K562 (cell line): Measurements from ENCODE around the gene TLE4. TPM values are rescaled to one million over a fixed set of nuclear protein-coding genes. Genes with fewer than 3 reads are reported as not detected.

Source experiments
- ATAC-seq: fragments of 200-7000 bp; cut with Tn5 transposase; 3 replicates; pipeline ENCODE4 v1.9.1; 2020; ENCODE audit warnings: moderate library complexity
- BruUV-seq: library from RNA; stranded (reverse); fragments of 400-500 nt; replicated peaks from 2 replicates; lab custom pipeline; 2021; lab: Mats Ljungman, UMichigan
- CTCF ChIA-PET: fragments of 300-600 bp; formaldehyde crosslinking; extraction: SDS; loops from one replicate; lab custom pipeline; 2021; ENCODE audit warnings: low intra/inter-chr PET ratio; lab: Yijun Ruan, JAX
- POLR2A ChIA-PET: fragments of 300-600, 350-650 bp; sonication (Branson Sonifier 250); formaldehyde crosslinking; extraction: SDS; loops from one replicate; lab custom pipeline; 2021; ENCODE audit warnings: antibody characterized with exemption, inconsistent platforms; lab: Yijun Ruan, JAX
- DNase-seq, 4 experiments: peaks; one replicate each; pipeline versions ENCODE4 v3.0.0 to v3.0.0-alpha.2; 2011 to 2018; ENCODE audit warnings: low spot score in 3 of 4, mixed read lengths in 3 of 4; ENCODE audit errors: extremely low read depth in 1 of 4
- FAIRE-seq: peaks from 2 replicates; lab custom pipeline; 2011; peaks lifted over from hg19 to GRCh38; lab: Jason Lieb, UNC
- H2AFZ ChIP-seq: 2 replicates; pipeline ENCODE4 v1.6.0; 2011; ENCODE audit warnings: low read depth, low read length, control low read depth, inconsistent platforms
- H3K27ac ChIP-seq: fragments of 200-600 bp; 3 replicates; pipeline ENCODE4 v1.8.0; 2011; ENCODE audit warnings: low read depth, mild to moderate bottlenecking, control low read depth, inconsistent platforms, low read length, moderate library complexity, mixed read lengths; ENCODE audit errors: extremely low read depth
- H3K27me3 ChIP-seq, 2 experiments: fragments of 300-600 bp in 1 of 2; 2 replicates in 1 of 2; 3 replicates in 1 of 2; pipeline versions ENCODE4 v1.6.0 to v1.8.0; 2011; ENCODE audit warnings: inconsistent platforms in 2 of 2, low read length in 2 of 2, mild to moderate bottlenecking in 1 of 2, mixed read lengths in 1 of 2, moderate library complexity in 1 of 2; ENCODE audit not compliant: control insufficient read depth in 2 of 2, insufficient read depth in 2 of 2
- H3K36me3 ChIP-seq: fragments of 300-600 bp; 3 replicates; pipeline ENCODE4 v1.8.0; 2011; ENCODE audit warnings: mild to moderate bottlenecking, low read length, inconsistent platforms; ENCODE audit not compliant: control insufficient read depth, insufficient read depth
- H3K4me1 ChIP-seq, 2 experiments: fragments of 200-600 bp in 1 of 2; replicated peaks in 1 of 2; 2 replicates in 1 of 2; 3 replicates in 1 of 2; pipeline versions ENCODE4 v1.5.1 to v1.8.0; 2011; ENCODE audit warnings: inconsistent platforms in 2 of 2, low read length in 2 of 2, mild to moderate bottlenecking in 1 of 2, mixed read lengths in 1 of 2, moderate library complexity in 1 of 2; ENCODE audit not compliant: control insufficient read depth in 2 of 2, insufficient read depth in 2 of 2
- H3K4me2 ChIP-seq: 2 replicates; pipeline ENCODE4 v1.6.1; 2011; ENCODE audit warnings: low read length, control low read depth, inconsistent platforms, mixed read lengths; ENCODE audit not compliant: insufficient read depth
- H3K4me3 ChIP-seq: fragments of 200-600 bp; sonication (generic), shearing (Covaris generic); 2 replicates; pipeline ENCODE4 v1.5.1; 2016; ENCODE audit warnings: control low read depth, inconsistent platforms
- H3K79me2 ChIP-seq: fragments of 200-600 bp; 3 replicates; pipeline ENCODE4 v1.8.0; 2011; ENCODE audit warnings: low read length, inconsistent platforms; ENCODE audit not compliant: control insufficient read depth, insufficient read depth
- H3K9ac ChIP-seq, 2 experiments: 2 replicates each; pipeline versions ENCODE4 v1.6.0 to v1.6.1; 2011; ENCODE audit warnings: low read depth in 2 of 2, low read length in 2 of 2, control low read depth in 1 of 2, inconsistent platforms in 1 of 2, mild to moderate bottlenecking in 1 of 2, mixed read lengths in 1 of 2; ENCODE audit not compliant: insufficient read depth in 1 of 2
- H3K9me1 ChIP-seq: one replicate; pipeline ENCODE4 v1.6.0; 2011; ENCODE audit warnings: inconsistent platforms, mild to moderate bottlenecking, low read length, moderate library complexity; ENCODE audit not compliant: control insufficient read depth, insufficient read depth
- H3K9me3 ChIP-seq: replicated peaks from 2 replicates; pipeline ENCODE4 v1.5.1; 2011; ENCODE audit warnings: low read depth, low read length, inconsistent platforms; ENCODE audit not compliant: control insufficient read depth, insufficient read depth
- H4K20me1 ChIP-seq: replicated peaks from 2 replicates; pipeline ENCODE4 v1.6.1; 2011; ENCODE audit warnings: low read length, inconsistent platforms, mixed read lengths; ENCODE audit not compliant: control insufficient read depth, insufficient read depth
- HINFP ChIP-seq: fragments of 450-650 bp; conservative IDR thresholded peaks from 2 replicates; pipeline ENCODE4 v1.6.1; 2016; ENCODE audit warnings: missing genetic modification characterization, low read depth, mild to moderate bottlenecking, control low read depth, missing compliant biosample characterization
- PML ChIP-seq: IDR thresholded peaks from 2 replicates; pipeline ENCODE4 v1.6.1; 2012; ENCODE audit warnings: low read length, inconsistent platforms
- WHSC1 ChIP-seq: IDR thresholded peaks from one replicate; pipeline ENCODE4 v1.6.1; 2012; ENCODE audit warnings: low read length, control low read depth, inconsistent platforms
- ZFP30 ChIP-seq: fragments of 250-450 bp; sonication (Bioruptor Pico); IDR thresholded peaks from 2 replicates; pipeline ENCODE4 v1.8.0; 2022; ENCODE audit warnings: moderate library complexity, mild to moderate bottlenecking, inconsistent platforms, borderline replicate concordance
- ZNF217 ChIP-seq: sonication (generic); formaldehyde crosslinking; IDR thresholded peaks from 2 replicates; pipeline ENCODE4 v1.8.0; 2022; ENCODE audit warnings: mild to moderate bottlenecking, missing genetic modification reagents
- ZNF324 ChIP-seq: fragments of 250-450 bp; sonication (Bioruptor Pico); IDR thresholded peaks from 2 replicates; pipeline ENCODE4 v1.4.0; 2020; ENCODE audit warnings: mild to moderate bottlenecking
- ZNF398 ChIP-seq: fragments of 250-450 bp; sonication (Bioruptor Pico); IDR thresholded peaks from 2 replicates; pipeline ENCODE4 v1.8.0; 2021; ENCODE audit warnings: moderate library complexity, mild to moderate bottlenecking, inconsistent platforms
- ZNF408 ChIP-seq: fragments of 250-450 bp; sonication (Bioruptor Pico); IDR thresholded peaks from 2 replicates; pipeline ENCODE4 v1.4.0; 2020; ENCODE audit warnings: low read depth, mild to moderate bottlenecking, moderate library complexity
- ZNF696 ChIP-seq: fragments of 250-450 bp; sonication (Bioruptor Pico); conservative IDR thresholded peaks from 2 replicates; pipeline ENCODE4 v1.4.0; 2020; ENCODE audit warnings: mild to moderate bottlenecking, moderate library complexity
- WGBS: fragments of 100-300 bp; shearing (Covaris generic); methylation state at CpG from one replicate; pipeline ENCODE4 v1.1.6; 2016; ENCODE audit warnings: low coverage, mixed read lengths; ENCODE audit not compliant: insufficient coverage; ENCODE audit errors: missing lambda C conversion rate; 5-methylcytosine and 5-hydroxymethylcytosine counted together
- in situ Hi-C: fragments of 300-500 bp; cut with MboI; formaldehyde crosslinking; loops from 4 replicates; pipeline ENCODE4 v1.15.0; 2018; ENCODE audit warnings: inconsistent platforms, mixed read lengths
- intact Hi-C: fragments of 100-400 bp; cut with micrococcal nuclease; formaldehyde crosslinking; loops from 2 replicates; pipeline ENCODE4 v1.14.2; 2022
- polyA plus RNA-seq, 8 experiments: library from polyadenylated mRNA; depleted of rRNA in 4 of 8; stranded (reverse) in 5 of 8; unstranded in 3 of 8; fragments of >200 nt; fragmentation: Nextera tagmentation in 2 of 8; fragmentation: Illumina TruSeq in 1 of 8; extraction: Ambion mirVana in 2 of 8; extraction: Trizol in 1 of 8; gene quantifications; 2 replicates each; pipeline versions ENCODE4 v1.2.1 to v1.2.3, GENCODE V29; 2011 to 2014; ENCODE audit warnings: inconsistent platforms in 1 of 8, missing spikeins in 1 of 8
- total RNA-seq, 7 experiments: library from RNA; depleted of rRNA in 6 of 7; stranded (reverse); fragments of >200 nt in 6 of 7; fragmentation: Illumina TruSeq in 2 of 7; extraction: Trizol in 2 of 7; gene quantifications; 2 replicates each; pipeline versions ENCODE4 v1.2.1 to v1.2.3, GENCODE V29; 2011 to 2021; ENCODE audit warnings: low replicate concordance in 1 of 7

The TLE4 gene
- total and polyA plus RNA-seq, 9 of the 15 experiments (the other 6 are each of a cell fraction or from before 2014, with no cell fraction given): 1.1 to 8.8 (median 5.7) TPM

GRCh38 chr9:79629721-79630120, 58.0 kb downstream of the TLE4 start:
- WGBS: 41% methylated on average over 2 of the region's 2 CpGs
- Histone ChIP-seq H3K9ac (no peak overlapping the region), H3K36me3 (no peaks in the 10 kb centered on the region), H4K20me1 (no peaks in the 10 kb centered on the region), H3K9me1 (no peaks in the 10 kb centered on the region), H3K27me3 (no peaks in the 10 kb centered on the region), H3K79me2 (no peaks in the 10 kb centered on the region), H2AFZ (no peak overlapping the region), H3K27ac (no peak overlapping the region), H3K4me2 (no peak overlapping the region), H3K9me3 (no peaks in the 10 kb centered on the region)
- DNase-seq: no peak
- no peak for FAIRE-seq
- BruUV-seq: no TSS peak
- CTCF ChIA-PET: no interaction called here
- POLR2A ChIA-PET: no interaction called here
- no peak for ATAC-seq
- in situ Hi-C loops: no loop called here
- TF ChIP-seq ZNF324 (CRISPR knock-in tag) (no peak), ZNF696 (no peak), ZNF408 (CRISPR knock-in tag) (no peak), ZFP30 (CRISPR knock-in tag) (no peak), PML (no peak), HINFP (tag) (no peak), ZNF398 (CRISPR knock-in tag) (no peak), ZNF217 (CRISPR knock-in tag) (no peak), WHSC1 (no peak)
- TF ChIP-seq, all 486 proteins: peak for 0
- Histone ChIP-seq H3K4me3 (no peak overlapping the region), H3K4me1 (no peaks in the 10 kb centered on the region; a peak in 1 of 5 replicates)
- intact Hi-C loops: no loop called here
